NB4 (cell line): ENCODE data around the gene SLC48A1.

ENCODE experiments used
- CTCF ChIP-seq: IDR thresholded peaks from one replicate; pipeline ENCODE4 v1.5.1; 2012; ENCODE audit warnings: low read depth, low read length
- POLR2A ChIP-seq: IDR thresholded peaks from 2 replicates; pipeline ENCODE4 v1.6.1; 2011; ENCODE audit warnings: mild to moderate bottlenecking; ENCODE audit not compliant: insufficient read length; ENCODE audit errors: extremely low read depth

GRCh38 chr12:47769234-47770085 lies 3.6 kb upstream of the SLC48A1 start:
- TF ChIP-seq CTCF (no peak), POLR2A (no peak)
